Measurements from ENCODE around the gene MYOG.

MYOG gene

GRCh38 chr1:203117611-203118575, 32.1 kb upstream of the MYOG start:
- DNase-seq (ENCODE audit: low read depth, low spot score), result peak; percentile 89

- no peak for DNase-seq (ENCODE audit: low read depth, low spot score)
Measured at GRCh38 chr1:203116091-203116820, 30.4 kb upstream of the MYOG start.

GRCh38 chr1:203114202-203114601, 28.4 kb upstream of the MYOG start:
- no peak for DNase-seq (ENCODE audit: low read depth, low spot score)

- no peak for DNase-seq (ENCODE audit: low read depth, low spot score)
Measured at GRCh38 chr1:203113308-203113707, 27.5 kb upstream of the MYOG start.

- DNase-seq (ENCODE audit: low read depth, low spot score), result no peak
Measured at GRCh38 chr1:203112475-203112874, 26.7 kb upstream of the MYOG start.

GRCh38 chr1:203104789-203105390, 19.1 kb upstream of the MYOG start:
- DNase-seq (ENCODE audit: low read depth, low spot score), result no peak

- DNase-seq (ENCODE audit: low read depth, low spot score), result no peak
Measured at GRCh38 chr1:203103829-203104495, 18.1 kb upstream of the MYOG start.

GRCh38 chr1:203103216-203103615, 17.4 kb upstream of the MYOG start:
- no peak for DNase-seq (ENCODE audit: low read depth, low spot score)

- DNase-seq (ENCODE audit: low read depth, low spot score), result no peak
Measured at GRCh38 chr1:203101813-203102634, 16.2 kb upstream of the MYOG start.

GRCh38 chr1:203100516-203100869, 14.7 kb upstream of the MYOG start:
- DNase-seq (ENCODE audit: low read depth, low spot score), result no peak

GRCh38 chr1:203099805-203100515, 14.1 kb upstream of the MYOG start:
- no peak for DNase-seq (ENCODE audit: low read depth, low spot score)

GRCh38 chr1:203098914-203099520, 13.2 kb upstream of the MYOG start:
- no peak for DNase-seq (ENCODE audit: low read depth, low spot score)

GRCh38 chr1:203098445-203098844, 12.6 kb upstream of the MYOG start:
- DNase-seq (ENCODE audit: low read depth, low spot score), result no peak

GRCh38 chr1:203097001-203097400, 11.2 kb upstream of the MYOG start:
- DNase-seq (ENCODE audit: low read depth, low spot score), result no peak

- no peak for DNase-seq (ENCODE audit: low read depth, low spot score)
Measured at GRCh38 chr1:203096566-203096965, 10.8 kb upstream of the MYOG start.

GRCh38 chr1:203095061-203095690, 9.4 kb upstream of the MYOG start:
- no peak for DNase-seq (ENCODE audit: low read depth, low spot score)

- no peak for DNase-seq (ENCODE audit: low read depth, low spot score)
Measured at GRCh38 chr1:203093754-203094410, 8.1 kb upstream of the MYOG start.

GRCh38 chr1:203091761-203092330, 6.0 kb upstream of the MYOG start:
- no peak for DNase-seq (ENCODE audit: low read depth, low spot score)

GRCh38 chr1:203091199-203091477, 5.3 kb upstream of the MYOG start:
- no peak for DNase-seq (ENCODE audit: low read depth, low spot score)

All from astrocyte of the hippocampus (primary cell).